Measurements from ENCODE around the gene FRMD4B. TPM values are rescaled to one million over a fixed set of nuclear protein-coding genes. Genes with fewer than 3 reads are reported as not detected.

Gene FRMD4B
- total RNA-seq, 3 donors from 2014 or later (not counting 1 experiment from before 2014, with no cell fraction given): 8.5 to 19.8 (median 9.4) TPM

GRCh38 chr3:69200384-69201068 is 185.4 kb downstream of the FRMD4B start:
- Histone ChIP-seq H3K4me3 (ENCODE audit: low read length) (peak overlapping the region; percentile 32), H3K9me3 (ENCODE audit: control insufficient read depth, insufficient read depth, low read length) (no peaks in the 10 kb centered on the region), H3K27me3 (ENCODE audit: control insufficient read depth, insufficient read depth, low read length) (no peaks in the 10 kb centered on the region), H3K4me1 (ENCODE audit: control insufficient read depth, insufficient read depth, low read length) (peaks cover 7% of the 10 kb centered on the region), H3K27ac (ENCODE audit: low read length) (no peak overlapping the region), H3K36me3 (ENCODE audit: control insufficient read depth, insufficient read depth, low read length) (no peaks in the 10 kb centered on the region)
- Mint-ChIP-seq H3K4me3 (peak overlapping the region; percentile 13), H3K27ac (no peak overlapping the region), H3K9me3 (no peaks in the 10 kb centered on the region), H3K36me3 (no peaks in the 10 kb centered on the region), H3K27me3 (ENCODE audit: low read depth in 2 of 2) (no peaks in the 10 kb centered on the region), H3K4me1 (peaks cover 21 to 23% of the 10 kb centered on the region in 2 donors)
- DNase-seq (peak in 1 of 2 donors; percentile 49), ATAC-seq (no peak)
- intact Hi-C loops (cut with micrococcal nuclease): no loop called here
- 84% methylated on average over 10 of the region's 10 CpGs for WGBS (ENCODE audit: insufficient coverage)
- no peak for TF ChIP-seq CTCF (IDR thresholded peaks at IDR 0.05)

- Mint-ChIP-seq H3K4me1 (peaks cover 21 to 23% of the 10 kb centered on the region in 2 donors), H3K36me3 (no peaks in the 10 kb centered on the region), H3K27me3 (ENCODE audit: low read depth in 2 of 2) (no peaks in the 10 kb centered on the region), H3K27ac (peak overlapping the region; percentile 70 to 74), H3K9me3 (no peaks in the 10 kb centered on the region), H3K4me3 (peak overlapping the region; percentile 88)
- intact Hi-C loops (cut with micrococcal nuclease): no loop called here
- Histone ChIP-seq H3K9me3 (ENCODE audit: control insufficient read depth, insufficient read depth, low read length) (no peaks in the 10 kb centered on the region), H3K4me3 (ENCODE audit: low read length) (peak overlapping the region; percentile 32), H3K36me3 (ENCODE audit: control insufficient read depth, insufficient read depth, low read length) (no peaks in the 10 kb centered on the region), H3K4me1 (ENCODE audit: control insufficient read depth, insufficient read depth, low read length) (peaks cover 7% of the 10 kb centered on the region), H3K27me3 (ENCODE audit: control insufficient read depth, insufficient read depth, low read length) (no peaks in the 10 kb centered on the region), H3K27ac (ENCODE audit: low read length) (peak overlapping the region; percentile 40)
- 64% methylated on average over 5 of the region's 6 CpGs for WGBS (ENCODE audit: insufficient coverage)
- TF ChIP-seq CTCF (IDR thresholded peaks at IDR 0.05): no peak
- ATAC-seq (no peak), DNase-seq (peak in 1 of 2 donors; percentile 42)
Measured at GRCh38 chr3:69199942-69200341, 185.9 kb downstream of the FRMD4B start.

- DNase-seq: peak in 1 of 2 donors; percentile 76
- Histone ChIP-seq H3K9me3 (ENCODE audit: control insufficient read depth, insufficient read depth, low read length) (no peaks in the 10 kb centered on the region), H3K27ac (ENCODE audit: low read length) (peak overlapping the region; percentile 11), H3K27me3 (ENCODE audit: control insufficient read depth, insufficient read depth, low read length) (no peaks in the 10 kb centered on the region), H3K4me1 (ENCODE audit: control insufficient read depth, insufficient read depth, low read length) (peaks cover 7% of the 10 kb centered on the region), H3K36me3 (ENCODE audit: control insufficient read depth, insufficient read depth, low read length) (no peaks in the 10 kb centered on the region), H3K4me3 (ENCODE audit: low read length) (no peak overlapping the region)
- WGBS (ENCODE audit: insufficient coverage): 66% methylated on average over 7 of the region's 8 CpGs
- TF ChIP-seq CTCF (IDR thresholded peaks at IDR 0.05): no peak
- intact Hi-C loops (cut with micrococcal nuclease): no loop called here
- Mint-ChIP-seq H3K9me3 (no peaks in the 10 kb centered on the region), H3K27me3 (ENCODE audit: low read depth in 2 of 2) (no peaks in the 10 kb centered on the region), H3K27ac (peak overlapping the region in 1 of 2 donors; percentile 45), H3K36me3 (no peaks in the 10 kb centered on the region), H3K4me1 (peaks cover 21 to 23% of the 10 kb centered on the region in 2 donors), H3K4me3 (peak overlapping the region; percentile 67)
- ATAC-seq: peak; percentile 40 to 77 (median 59)
Measured at GRCh38 chr3:69197922-69198530, 187.9 kb downstream of the FRMD4B start.

All from natural killer cell (primary cell).